HUES48 (cell line): Measurements from ENCODE around the gene NOXRED1.

Experiments used
- H3K27ac ChIP-seq: one replicate; pipeline ENCODE4 v1.7.0; 2013; ENCODE audit warnings: low read depth, low read length, inconsistent platforms
- H3K27me3 ChIP-seq: 2 replicates; pipeline ENCODE4 v1.6.1; 2013; ENCODE audit warnings: mild to moderate bottlenecking, low read length; ENCODE audit not compliant: control insufficient read depth, insufficient read depth
- H3K36me3 ChIP-seq: 2 replicates; pipeline ENCODE4 v1.6.1; 2013; ENCODE audit warnings: low read length; ENCODE audit not compliant: control insufficient read depth, insufficient read depth
- H3K4me1 ChIP-seq: 2 replicates; pipeline ENCODE4 v1.6.1; 2013; ENCODE audit warnings: mild to moderate bottlenecking, low read length; ENCODE audit not compliant: control insufficient read depth, insufficient read depth
- H3K4me3 ChIP-seq: 2 replicates; pipeline ENCODE4 v1.5.1; 2013; ENCODE audit warnings: mild to moderate bottlenecking, low read depth, low read length
- H3K9ac ChIP-seq: 2 replicates; pipeline ENCODE4 v1.6.1; 2013; ENCODE audit warnings: mild to moderate bottlenecking, low read depth, low read length, moderate library complexity
- H3K9me3 ChIP-seq: 2 replicates; pipeline ENCODE4 v1.6.1; 2013; ENCODE audit warnings: low read length; ENCODE audit not compliant: control insufficient read depth, insufficient read depth

Gene NOXRED1

DNA sequence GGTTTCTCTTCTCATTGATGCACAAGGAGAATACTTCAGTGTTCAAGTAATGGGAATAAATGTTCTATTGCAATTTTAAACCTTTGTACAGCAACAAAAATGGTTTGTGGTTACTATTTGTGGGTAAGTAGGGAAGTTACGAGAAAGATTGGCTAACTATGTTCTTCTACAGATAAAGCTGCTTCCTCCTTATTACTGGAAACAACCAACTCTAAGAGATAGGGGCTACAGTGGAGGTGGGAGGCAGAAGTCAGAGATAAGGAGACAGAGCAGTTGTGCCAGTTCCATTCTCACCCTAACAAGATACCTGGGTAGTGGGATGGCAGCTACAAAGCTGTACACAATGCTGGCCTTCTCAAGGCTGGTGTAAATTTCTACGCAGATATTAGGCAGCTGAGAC is 16.2 kb downstream of the NOXRED1 start:
- Histone ChIP-seq H3K27ac (no peak overlapping the region), H3K4me1 (no peaks in the 10 kb centered on the region), H3K9me3 (no peaks in the 10 kb centered on the region), H3K36me3 (no peaks in the 10 kb centered on the region), H3K9ac (no peak overlapping the region), H3K27me3 (no peaks in the 10 kb centered on the region), H3K4me3 (no peak overlapping the region)

DNA sequence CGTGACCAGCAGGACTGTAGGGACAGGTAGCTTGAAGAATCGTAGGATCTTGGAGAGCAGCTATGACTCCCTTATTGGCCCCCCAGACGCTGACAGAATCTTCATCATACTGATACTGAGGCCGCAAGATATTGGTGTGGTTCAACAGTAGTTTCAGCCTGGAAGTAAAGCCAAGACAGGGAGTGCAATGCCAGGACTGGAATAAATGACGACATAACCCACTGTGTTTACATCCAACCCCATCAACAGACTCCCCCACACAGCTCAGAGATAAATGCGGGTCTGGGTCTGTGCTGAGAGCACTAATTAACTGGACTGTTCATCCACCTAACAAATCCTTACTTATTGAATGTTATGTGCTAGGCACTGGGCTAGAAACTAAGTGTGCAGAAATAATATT is 16.6 kb downstream of the NOXRED1 start:
- H3K4me1 ChIP-seq: no peaks in the 10 kb centered on the region
- H3K36me3 ChIP-seq: no peaks in the 10 kb centered on the region
- H3K27ac ChIP-seq: no peak overlapping the region
- no peaks in the 10 kb centered on the region for H3K9me3 ChIP-seq
- no peak overlapping the region for H3K9ac ChIP-seq
- no peak overlapping the region for H3K4me3 ChIP-seq
- H3K27me3 ChIP-seq: no peaks in the 10 kb centered on the region

DNA sequence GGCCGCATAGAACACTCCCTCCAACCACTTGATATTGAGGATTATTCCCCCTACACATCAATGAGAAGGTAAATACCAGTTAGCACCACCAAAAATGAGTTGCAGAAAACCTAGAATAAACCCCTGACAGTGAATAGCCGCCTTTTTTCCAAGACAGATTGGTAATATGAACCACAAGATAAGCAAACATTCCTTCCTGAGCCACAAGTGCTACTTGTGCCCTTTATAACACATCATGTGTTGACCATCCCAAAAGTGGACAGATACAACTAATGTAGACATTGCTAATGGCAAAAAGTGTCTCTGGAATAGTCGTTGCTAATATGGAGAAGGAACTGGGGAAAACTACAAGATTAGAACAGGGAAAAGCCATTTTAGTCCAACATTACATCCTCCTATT is 17.2 kb downstream of the NOXRED1 start:
- H3K4me1 ChIP-seq: no peaks in the 10 kb centered on the region
- H3K9ac ChIP-seq: no peak overlapping the region
- H3K27me3 ChIP-seq: no peaks in the 10 kb centered on the region
- no peak overlapping the region for H3K27ac ChIP-seq
- H3K9me3 ChIP-seq: no peaks in the 10 kb centered on the region
- no peak overlapping the region for H3K4me3 ChIP-seq
- no peaks in the 10 kb centered on the region for H3K36me3 ChIP-seq

DNA sequence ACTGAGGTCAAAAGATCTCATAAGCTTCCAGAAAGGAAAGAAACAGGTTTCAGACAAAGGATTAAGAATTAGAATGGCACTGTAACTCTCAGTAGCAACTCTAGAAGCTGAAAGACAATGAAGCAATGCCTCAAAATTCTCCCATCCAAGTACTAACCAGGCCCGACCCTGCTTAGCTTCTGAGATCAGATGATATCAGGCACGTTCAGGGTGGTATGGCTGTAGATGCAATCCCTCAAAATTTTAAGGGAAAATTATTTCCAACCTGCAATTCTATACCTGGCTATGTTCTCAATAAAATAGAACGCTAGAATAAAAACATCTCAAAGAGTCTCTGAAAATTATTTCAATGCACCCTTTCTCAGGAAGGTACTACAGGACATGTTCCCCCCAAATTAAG is 19.6 kb downstream of the NOXRED1 start:
- Histone ChIP-seq H3K27ac (no peak overlapping the region), H3K36me3 (no peaks in the 10 kb centered on the region), H3K27me3 (no peaks in the 10 kb centered on the region), H3K4me1 (no peaks in the 10 kb centered on the region), H3K9ac (no peak overlapping the region), H3K4me3 (no peak overlapping the region), H3K9me3 (no peaks in the 10 kb centered on the region)

DNA sequence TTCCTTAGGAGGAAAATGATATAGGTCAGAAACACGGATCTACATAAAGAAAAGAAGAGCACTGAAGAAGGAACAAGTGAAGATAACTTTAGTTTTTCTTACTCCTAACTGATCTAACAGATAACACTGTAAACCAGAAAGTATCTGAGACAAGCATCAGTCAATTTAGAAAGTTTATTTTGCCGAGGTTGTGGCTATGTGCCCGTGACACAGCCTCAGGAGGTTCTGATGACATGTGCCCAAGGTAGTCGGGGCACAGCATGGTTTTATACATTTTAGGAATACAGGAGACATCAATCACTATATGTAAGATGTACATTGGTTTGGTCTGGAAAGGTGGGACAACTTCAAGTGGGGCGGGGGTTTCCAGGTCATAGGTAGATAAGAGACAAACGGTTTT is 23.1 kb downstream of the NOXRED1 start:
- no peaks in the 10 kb centered on the region for H3K9me3 ChIP-seq
- no peak overlapping the region for H3K4me3 ChIP-seq
- no peaks in the 10 kb centered on the region for H3K27me3 ChIP-seq
- no peak overlapping the region for H3K9ac ChIP-seq
- H3K27ac ChIP-seq: no peak overlapping the region
- no peaks in the 10 kb centered on the region for H3K36me3 ChIP-seq
- no peaks in the 10 kb centered on the region for H3K4me1 ChIP-seq

DNA sequence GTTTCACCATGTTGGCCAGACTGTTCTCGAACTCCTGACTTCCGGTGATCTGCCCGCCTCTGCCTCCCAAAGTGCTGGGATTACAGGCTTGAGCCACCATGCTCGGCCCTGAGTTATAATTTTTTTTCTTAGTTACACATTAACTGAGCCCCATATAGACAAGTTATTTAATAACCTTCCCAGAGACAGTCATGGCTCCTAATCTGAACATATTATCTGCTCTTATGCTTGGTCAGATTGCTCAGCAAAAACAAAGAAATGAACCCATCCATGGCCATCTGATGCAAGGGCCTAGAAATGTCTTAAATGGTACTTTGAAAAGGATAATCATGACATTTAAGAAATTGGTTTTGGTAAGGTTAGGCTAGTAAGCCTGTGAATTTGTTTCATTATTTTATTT is 33.1 kb downstream of the NOXRED1 start:
- H3K27me3 ChIP-seq: no peaks in the 10 kb centered on the region
- H3K36me3 ChIP-seq: no peaks in the 10 kb centered on the region
- no peak overlapping the region for H3K9ac ChIP-seq
- H3K4me1 ChIP-seq: no peaks in the 10 kb centered on the region
- no peak overlapping the region for H3K27ac ChIP-seq
- no peak overlapping the region for H3K4me3 ChIP-seq
- no peaks in the 10 kb centered on the region for H3K9me3 ChIP-seq

DNA sequence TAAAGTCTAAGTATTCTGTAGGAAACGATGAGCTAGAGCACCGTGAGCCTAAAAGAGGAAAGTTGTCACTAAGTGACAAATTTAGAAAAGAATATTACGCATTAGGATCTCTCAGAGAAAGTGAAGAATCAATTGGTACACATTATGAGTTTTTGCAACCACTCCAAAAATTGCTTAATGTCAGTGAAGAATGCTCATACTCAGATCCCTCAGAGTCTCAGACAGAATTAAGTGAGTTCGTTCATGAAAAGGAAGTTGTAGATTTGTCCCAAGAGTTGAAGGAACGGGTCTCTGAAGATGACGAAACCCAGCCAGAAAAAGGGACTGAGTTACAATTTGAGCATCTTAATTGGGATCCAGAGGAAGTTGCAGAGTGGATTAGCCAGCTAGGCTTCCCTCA is 44.6 kb downstream of the NOXRED1 start:
- Histone ChIP-seq H3K4me1 (peaks cover 8% of the 10 kb centered on the region), H3K9ac (no peak overlapping the region), H3K36me3 (no peaks in the 10 kb centered on the region), H3K27me3 (0 out of 2 replicates have a peak, but pooled peaks cover 4% of the 10 kb centered on the region), H3K27ac (no peak overlapping the region), H3K9me3 (no peaks in the 10 kb centered on the region), H3K4me3 (no peak overlapping the region)

DNA sequence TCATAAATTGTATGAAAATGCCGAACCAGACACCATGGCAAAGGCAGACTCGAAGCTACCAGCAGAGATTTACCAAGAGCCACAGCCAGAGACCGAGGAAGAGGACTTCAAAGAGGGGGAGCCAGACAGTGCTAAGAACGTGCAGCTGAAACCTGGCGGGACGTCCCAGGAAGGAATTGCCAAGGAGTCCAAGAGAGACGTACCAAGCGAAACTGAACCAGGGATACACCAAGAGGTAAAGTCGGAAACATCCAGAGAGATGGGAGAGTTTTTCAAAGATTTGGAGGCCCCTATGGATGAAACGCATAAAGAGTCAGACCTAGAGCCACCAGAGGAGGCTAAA is 45.9 kb downstream of the NOXRED1 start:
- Histone ChIP-seq H3K4me3 (peak overlapping the region; percentile 74), H3K36me3 (no peaks in the 10 kb centered on the region), H3K27ac (no peak overlapping the region), H3K27me3 (0 out of 2 replicates have a peak, but pooled peaks cover 4% of the 10 kb centered on the region), H3K9ac (no peak overlapping the region), H3K4me1 (peaks cover 9% of the 10 kb centered on the region), H3K9me3 (no peaks in the 10 kb centered on the region)

DNA sequence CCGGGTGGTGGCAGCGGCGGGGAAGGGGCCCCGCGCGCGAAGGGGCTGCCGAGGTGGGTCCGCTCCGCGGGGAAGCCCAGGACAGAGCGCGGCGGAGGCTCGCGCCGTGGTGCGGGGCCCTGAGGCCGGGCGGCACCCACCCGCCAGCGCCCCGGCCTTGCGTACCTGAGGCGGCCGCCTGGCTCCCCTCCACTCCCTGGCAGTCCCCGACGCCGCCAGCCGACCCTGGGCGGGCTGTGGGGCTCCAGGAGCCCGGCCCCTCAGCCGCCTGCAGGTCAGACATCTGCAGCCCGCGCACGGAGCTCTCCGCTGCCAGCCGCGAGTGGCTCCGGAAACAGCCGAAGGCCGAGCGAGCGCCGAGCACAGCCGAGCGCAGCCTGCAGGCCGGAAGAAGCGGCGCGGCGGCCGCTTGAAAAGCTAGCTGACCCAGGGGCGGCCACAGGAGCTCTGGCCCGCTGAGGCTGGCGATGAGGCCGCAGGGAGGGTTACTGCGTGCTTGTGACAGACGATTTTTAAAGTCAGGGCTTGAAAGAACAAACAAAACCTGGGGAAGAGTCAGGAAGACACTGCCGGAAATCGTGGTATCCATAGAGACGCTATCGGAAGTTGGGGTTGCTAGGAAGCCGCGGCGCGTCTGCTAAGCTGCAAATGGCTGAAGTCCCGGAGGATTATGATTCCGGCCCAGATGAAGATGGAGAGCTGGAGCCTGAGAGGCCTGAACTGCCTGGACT is 46.4 kb downstream of the NOXRED1 start, which contains the start of the genes SAMD15 and TMED8:
Gene SAMD15 (plus strand): TSS at position 609 of the 731 bp plus-strand sequence. CDS start 40 bp downstream, at position 649.
Gene TMED8 (minus strand): TSS at position 324 of the 731 bp plus-strand sequence. CDS start 41 bp downstream, at position 283.
- 0 out of 2 replicates have a peak, but pooled peaks cover 4% of the 10 kb centered on the region for H3K27me3 ChIP-seq
- no peaks in the 10 kb centered on the region for H3K9me3 ChIP-seq
- no peaks in the 10 kb centered on the region for H3K36me3 ChIP-seq
- peak within 1 kb of the TSS; percentile 74 for H3K4me3 ChIP-seq
- H3K27ac ChIP-seq: peak within 1 kb of the TSS; percentile 81
- peak within 1 kb of the TSS; percentile 71; the same call in 1 of the 2 replicates for H3K9ac ChIP-seq
- peaks cover 14% of the 10 kb centered on the region for H3K4me1 ChIP-seq

DNA sequence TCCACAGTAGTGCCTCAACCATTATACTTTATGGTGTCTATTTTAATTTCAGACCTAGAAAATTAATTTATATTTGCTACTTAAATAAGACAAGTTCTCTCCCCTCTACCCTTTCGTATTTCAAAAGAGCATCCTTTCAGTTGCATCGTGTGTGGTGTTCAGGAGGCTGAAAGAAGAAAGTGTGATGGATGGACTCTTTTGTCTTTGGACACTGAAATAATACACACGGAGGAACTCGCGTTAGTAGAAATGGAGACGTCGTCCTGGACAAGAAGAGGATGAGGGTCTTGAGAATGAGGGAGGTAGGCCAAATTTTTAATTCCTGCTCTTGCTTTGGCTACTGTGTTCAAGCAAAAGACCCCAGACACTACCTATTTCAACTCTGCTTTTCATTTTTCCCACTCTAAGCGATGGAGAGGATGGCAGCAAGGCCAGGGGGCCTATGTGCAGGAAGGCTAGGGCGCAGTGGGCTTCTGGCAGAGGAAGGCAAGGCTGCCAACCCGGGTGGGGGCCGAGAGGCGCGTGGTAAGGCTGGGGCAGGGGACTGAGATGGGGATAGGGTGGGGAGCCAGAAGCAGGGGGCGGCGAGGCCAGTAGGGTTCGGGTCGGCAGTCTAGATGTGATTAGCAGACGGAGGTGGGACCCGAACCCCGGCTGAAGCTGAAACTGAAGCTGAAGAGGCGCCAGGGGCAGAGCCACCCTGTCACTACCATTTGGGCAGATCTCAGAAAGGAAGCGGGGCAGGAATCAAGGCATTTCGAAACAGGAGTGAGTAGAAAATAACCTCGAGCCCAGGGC is 47.2 kb downstream of the NOXRED1 start:
- H3K27me3 ChIP-seq: 0 out of 2 replicates have a peak, but pooled peaks cover 4% of the 10 kb centered on the region

More for the DNA sequence above, 47.2 kb downstream of the NOXRED1 start:
- Histone ChIP-seq H3K4me1 (peaks cover 14% of the 10 kb centered on the region), H3K9ac (peak overlapping the region; percentile 71; the same call in 1 of the 2 replicates), H3K36me3 (no peaks in the 10 kb centered on the region), H3K4me3 (peak overlapping the region; percentile 74), H3K27ac (peak overlapping the region; percentile 81), H3K9me3 (no peaks in the 10 kb centered on the region)
